Neutrophil (primary cell): ENCODE data around the gene HOXB9.
A peak's percentile ranks its signal among the peaks of the same experiment; 100 is the strongest.

Source experiments
- H3K27ac ChIP-seq: fragments of 200-600 bp; sonication (generic); 2 replicates; pipeline ENCODE4 v1.5.1; 2016; ENCODE audit warnings: mild to moderate bottlenecking, moderate library complexity
- H3K27me3 ChIP-seq: fragments of 200-600 bp; sonication (generic); 2 replicates; pipeline ENCODE4 v1.6.0; 2016; ENCODE audit warnings: mild to moderate bottlenecking
- H3K36me3 ChIP-seq: fragments of 200-600 bp; sonication (generic); 2 replicates; pipeline ENCODE4 v1.5.1; 2017
- H3K4me1 ChIP-seq, 2 experiments: fragments of 200-600 bp in 1 of 2; sonication (generic) in 1 of 2; 1 replicate in 1 of 2; 2 replicates in 1 of 2; pipeline versions ENCODE4 v1.5.1 to v1.6.1; 2013 to 2016; ENCODE audit warnings: low read depth in 1 of 2, low read length in 1 of 2, mild to moderate bottlenecking in 1 of 2, moderate library complexity in 1 of 2; ENCODE audit not compliant: control insufficient read depth in 1 of 2, insufficient read depth in 1 of 2
- H3K4me3 ChIP-seq, 2 experiments: fragments of 200-600 bp in 1 of 2; sonication (generic) in 1 of 2; 1 replicate in 1 of 2; 2 replicates in 1 of 2; pipeline ENCODE4 v1.5.1; 2013 to 2016; ENCODE audit warnings: low read depth in 1 of 2, low read length in 1 of 2, mild to moderate bottlenecking in 1 of 2, moderate library complexity in 1 of 2
- H3K9me3 ChIP-seq: fragments of 200-600 bp; sonication (generic); 2 replicates; pipeline ENCODE4 v1.5.1; 2016
- CTCF ChIP-seq: fragments of 200-600 bp; sonication (generic); IDR thresholded peaks from 2 replicates; pipeline ENCODE4 v1.5.1; 2016; ENCODE audit warnings: antibody characterized with exemption

The HOXB9 gene

GRCh38 chr17:48589060-48589830 lies 36.9 kb downstream of the HOXB9 start:
- Histone ChIP-seq H3K4me3 (no peak overlapping the region), H3K4me1 (peaks cover 21 to 30% of the 10 kb centered on the region in 2 experiments), H3K27me3 (peaks cover 100% of the 10 kb centered on the region), H3K36me3 (no peaks in the 10 kb centered on the region), H3K27ac (no peak overlapping the region), H3K9me3 (no peaks in the 10 kb centered on the region)
- no peak for TF ChIP-seq CTCF

- peaks cover 100% of the 10 kb centered on the region for H3K27me3 ChIP-seq
- H3K36me3 ChIP-seq, result no peaks in the 10 kb centered on the region
- H3K4me3 ChIP-seq, result no peak overlapping the region
- H3K4me1 ChIP-seq, result peaks cover 18 to 28% of the 10 kb centered on the region in 2 experiments
- TF ChIP-seq CTCF, result no peak
- H3K27ac ChIP-seq, result no peak overlapping the region
- H3K9me3 ChIP-seq, result no peaks in the 10 kb centered on the region
These were observed 37.6 kb downstream of the HOXB9 start for GRCh38 chr17:48588528-48588927.

- H3K9me3 ChIP-seq, result no peaks in the 10 kb centered on the region
- H3K27ac ChIP-seq, result no peak overlapping the region
- peaks cover 100% of the 10 kb centered on the region for H3K27me3 ChIP-seq
- no peak for TF ChIP-seq CTCF
- H3K4me1 ChIP-seq, result peaks cover 18 to 24% of the 10 kb centered on the region in 2 experiments
- H3K4me3 ChIP-seq, result no peak overlapping the region
- H3K36me3 ChIP-seq, result no peaks in the 10 kb centered on the region
These were observed 38.1 kb downstream of the HOXB9 start for GRCh38 chr17:48588074-48588415.

GRCh38 chr17:48587276-48588073 lies 38.7 kb downstream of the HOXB9 start:
- H3K27me3 ChIP-seq, result peaks cover 100% of the 10 kb centered on the region
- no peaks in the 10 kb centered on the region for H3K9me3 ChIP-seq
- H3K4me1 ChIP-seq, result peaks cover 18 to 22% of the 10 kb centered on the region in 2 experiments
- H3K27ac ChIP-seq, result no peak overlapping the region
- H3K36me3 ChIP-seq, result no peaks in the 10 kb centered on the region
- no peak for TF ChIP-seq CTCF
- no peak overlapping the region for H3K4me3 ChIP-seq

GRCh38 chr17:48586355-48587258 lies 39.6 kb downstream of the HOXB9 start:
- Histone ChIP-seq H3K9me3 (no peaks in the 10 kb centered on the region), H3K27me3 (peaks cover 100% of the 10 kb centered on the region), H3K4me3 (peak overlapping the region; percentile 31 to 44), H3K4me1 (peaks cover 18 to 22% of the 10 kb centered on the region in 2 experiments), H3K36me3 (no peaks in the 10 kb centered on the region), H3K27ac (no peak overlapping the region)
- TF ChIP-seq CTCF, result no peak
